GM18526 (cell line): ENCODE results near the gene PNLIPRP1.

ENCODE experiments used
- POLR2A ChIP-seq: IDR thresholded peaks from 3 replicates; pipeline ENCODE4 v1.6.1; 2011; ENCODE audit not compliant: insufficient read length; ENCODE audit errors: extremely low read depth

The PNLIPRP1 gene

DNA sequence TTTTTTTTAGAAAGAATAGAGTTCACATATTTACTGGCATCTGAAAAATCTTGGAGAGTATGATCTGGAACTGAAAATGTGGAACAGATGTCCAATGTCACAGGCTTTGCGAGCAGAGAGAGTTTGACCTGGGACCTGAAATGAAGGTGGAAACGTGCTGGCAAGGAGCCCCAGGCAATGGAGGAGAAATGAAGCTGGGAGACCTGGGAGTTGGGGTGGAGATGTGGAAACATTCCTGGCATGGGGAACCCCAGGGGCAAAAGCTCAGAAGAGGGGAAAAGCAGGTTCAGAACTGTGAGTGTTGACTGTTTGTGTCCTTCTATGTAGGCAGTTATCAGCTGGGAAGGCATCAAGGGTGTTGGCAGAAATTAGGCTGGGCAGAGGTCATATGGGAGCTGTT, 22.7 kb downstream of the PNLIPRP1 start:
- TF ChIP-seq POLR2A: no peak

DNA sequence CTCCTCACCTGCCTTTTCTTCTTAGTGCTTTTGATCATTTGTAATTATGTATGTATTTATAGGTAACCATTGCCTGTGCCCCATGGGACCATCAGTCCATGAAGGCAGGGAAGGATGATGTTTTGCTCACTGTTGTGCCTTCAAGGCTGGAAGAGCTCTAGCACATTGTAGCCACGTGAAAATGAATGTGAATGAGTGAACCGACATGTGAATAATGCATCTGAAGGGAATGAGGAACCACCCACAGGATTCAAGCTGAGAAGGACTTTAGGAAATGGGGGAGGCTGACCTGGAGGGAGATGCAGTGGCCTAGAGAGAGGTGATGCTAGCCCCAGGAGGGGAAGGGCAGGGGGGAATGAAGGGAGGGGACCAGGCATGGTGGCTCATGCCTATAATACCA, 24.0 kb downstream of the PNLIPRP1 start:
- TF ChIP-seq POLR2A: no peak

DNA sequence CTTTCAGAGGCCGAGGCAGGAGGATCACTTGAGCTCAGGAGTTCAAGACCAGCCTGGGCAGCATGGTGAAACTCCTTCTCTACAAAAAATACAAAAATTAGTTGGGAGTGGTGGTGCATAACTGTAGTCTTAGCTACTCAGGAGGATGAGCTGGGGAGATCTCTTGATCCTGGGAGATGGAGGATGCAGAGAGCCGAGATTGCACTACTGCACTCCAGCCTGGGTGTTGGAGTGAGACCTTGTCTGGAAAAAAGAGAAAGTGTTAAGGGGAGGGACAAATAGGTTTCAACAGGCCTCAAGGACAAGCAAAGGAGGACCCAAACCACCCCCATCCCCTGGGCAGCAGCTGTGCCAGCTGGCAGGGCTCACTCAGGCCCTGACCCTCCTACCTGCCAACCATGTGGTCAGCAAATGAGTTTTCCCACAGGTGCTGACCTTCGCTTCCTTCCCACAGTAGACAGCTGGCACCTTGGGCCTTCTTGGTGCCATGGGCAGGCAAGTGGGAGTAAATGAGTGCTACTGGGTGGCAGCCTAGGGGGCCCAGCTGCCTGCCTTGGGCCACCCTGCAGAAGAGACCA, 24.5 kb downstream of the PNLIPRP1 start:
- TF ChIP-seq POLR2A: no peak

DNA sequence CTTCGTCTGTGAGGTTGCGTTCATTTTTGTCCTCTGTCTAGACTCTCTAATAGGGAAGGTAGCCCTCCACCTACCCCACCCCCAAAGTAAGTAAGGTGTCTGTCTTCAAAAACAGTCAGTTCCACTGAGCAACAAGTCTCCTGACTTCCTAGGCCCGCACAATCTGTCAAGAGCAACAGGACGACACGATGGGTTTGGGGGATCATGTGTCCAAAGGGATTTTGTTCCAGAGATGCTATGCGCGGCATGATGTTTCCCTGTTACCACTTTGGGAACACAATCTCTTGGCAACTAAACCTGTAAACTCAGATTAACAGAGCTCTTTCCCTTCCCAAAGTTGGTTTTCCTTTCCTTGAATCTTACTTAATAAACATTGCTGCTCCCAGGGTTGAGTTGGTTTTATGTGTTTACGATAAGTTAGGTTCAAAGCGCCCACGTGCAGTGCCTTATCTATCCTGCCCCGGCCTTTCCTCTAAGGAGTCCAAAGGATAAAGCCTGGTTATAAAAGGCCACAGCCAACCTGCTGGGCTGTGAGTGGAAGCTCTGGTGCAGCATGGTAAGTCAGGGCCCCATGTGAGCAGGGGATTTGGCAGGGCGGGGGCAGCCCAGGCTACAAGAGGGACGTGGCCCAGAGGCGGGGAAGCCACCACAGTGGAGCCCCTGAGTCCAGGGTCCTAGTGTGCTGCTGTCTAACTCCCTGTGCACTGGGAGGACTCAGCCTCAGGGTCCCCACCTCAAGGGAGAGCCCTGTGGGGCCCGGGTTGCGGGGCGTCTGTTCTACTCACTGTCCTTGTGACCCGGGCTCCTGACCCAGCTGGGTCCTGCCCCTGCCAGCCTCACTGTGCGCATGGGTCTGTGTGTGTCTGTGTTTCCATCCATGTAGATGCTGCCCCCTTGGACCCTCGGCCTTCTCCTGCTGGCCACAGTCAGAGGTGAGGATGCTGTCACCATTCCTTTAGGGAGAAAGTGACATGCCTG, 30.0 kb downstream of the PNLIPRP1 start, which contains the start of gene PNLIPRP2:
Gene PNLIPRP2, plus strand, starts transcription at position 531 of the 978 bp plus-strand sequence.
- TF ChIP-seq POLR2A: no peak

DNA sequence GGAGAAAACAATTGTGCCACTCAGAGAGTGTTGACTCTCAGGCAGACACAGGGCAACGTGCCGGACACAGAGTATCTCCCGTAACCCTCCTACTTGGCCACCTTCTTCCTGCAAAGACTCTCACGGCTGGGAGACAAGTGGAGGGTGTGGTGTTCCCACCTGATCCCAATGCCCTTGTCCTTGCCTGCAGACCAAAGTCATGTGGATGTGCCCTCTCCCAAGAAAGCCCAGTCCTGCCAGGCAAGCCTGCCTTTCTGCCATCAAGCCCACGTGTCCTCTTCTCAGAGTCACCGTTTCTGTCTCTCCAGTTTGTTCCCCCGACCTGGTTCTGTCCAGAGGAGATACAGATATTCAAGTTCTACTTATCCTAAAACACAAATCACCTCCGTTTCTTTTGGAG, 30.7 kb downstream of the PNLIPRP1 start:
- no peak for TF ChIP-seq POLR2A

DNA sequence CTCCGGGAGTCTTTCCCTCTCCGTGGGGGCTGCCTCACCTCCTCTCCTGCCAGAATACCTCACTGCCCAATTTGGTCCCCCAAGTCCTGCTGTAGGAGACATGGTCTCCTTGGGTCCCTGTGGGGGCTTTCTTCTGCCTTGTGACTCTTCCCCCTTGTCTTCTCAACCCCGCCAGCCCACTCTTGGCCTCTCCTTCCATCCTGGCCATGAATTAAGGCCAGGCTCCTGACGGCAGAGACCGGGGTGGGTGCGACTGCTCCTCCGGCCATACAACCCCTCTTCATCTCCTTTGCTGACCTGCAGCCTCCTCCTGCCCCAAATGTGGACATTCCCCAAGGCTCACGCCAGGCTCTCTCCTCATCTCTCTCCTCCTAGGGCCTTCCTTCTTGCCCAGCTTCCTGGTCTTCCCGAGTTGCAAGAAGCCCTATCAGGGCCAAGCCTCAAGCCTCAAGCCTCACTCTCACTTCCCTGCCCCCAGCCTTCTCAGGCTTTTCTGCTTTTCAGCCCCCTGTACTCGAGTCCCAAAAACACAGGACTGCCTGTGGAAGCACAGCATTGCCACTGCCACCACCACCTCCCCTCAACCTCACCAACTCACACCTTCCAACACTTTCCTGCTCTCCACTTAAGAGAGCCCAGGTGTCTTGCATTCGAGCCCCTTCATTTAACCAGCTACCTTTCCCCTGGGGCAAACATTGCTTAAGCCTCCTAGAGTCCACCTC, 31.3 kb downstream of the PNLIPRP1 start:
- TF ChIP-seq POLR2A: no peak

DNA sequence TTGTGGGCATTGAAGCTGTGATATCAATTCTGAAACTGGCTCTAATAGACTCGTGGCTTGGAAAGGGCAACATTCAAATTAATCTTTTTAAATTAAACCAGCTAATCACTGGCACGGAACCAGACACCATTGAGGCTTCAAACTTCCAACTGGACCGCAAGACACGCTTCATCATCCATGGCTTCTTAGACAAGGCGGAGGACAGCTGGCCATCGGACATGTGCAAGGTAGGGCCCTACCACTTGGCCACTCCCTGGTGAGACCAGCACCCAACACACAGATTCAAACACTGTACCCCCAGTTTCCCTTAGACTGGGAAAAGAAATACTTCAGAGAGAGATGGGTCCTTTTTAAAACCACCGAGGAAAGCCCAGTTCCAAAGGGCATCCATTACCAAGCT, 35.1 kb downstream of the PNLIPRP1 start:
- no peak for TF ChIP-seq POLR2A

DNA sequence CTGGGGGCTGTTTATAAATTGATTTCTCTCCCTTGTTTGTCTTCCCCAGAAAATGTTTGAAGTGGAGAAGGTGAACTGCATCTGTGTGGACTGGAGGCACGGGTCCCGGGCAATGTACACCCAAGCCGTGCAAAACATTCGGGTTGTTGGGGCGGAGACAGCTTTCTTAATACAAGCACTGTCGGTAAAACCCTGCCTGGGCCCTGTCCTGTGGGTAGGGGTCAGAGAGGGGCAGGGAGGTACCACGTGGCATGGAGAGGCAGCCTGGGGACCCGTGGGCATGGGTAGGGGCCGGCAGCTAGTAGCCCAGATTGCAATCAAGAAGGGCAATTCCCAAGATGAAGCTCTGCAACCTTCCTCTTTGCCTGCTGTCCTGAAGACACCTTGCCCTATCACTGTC, 36.1 kb downstream of the PNLIPRP1 start:
- TF ChIP-seq POLR2A: no peak

DNA sequence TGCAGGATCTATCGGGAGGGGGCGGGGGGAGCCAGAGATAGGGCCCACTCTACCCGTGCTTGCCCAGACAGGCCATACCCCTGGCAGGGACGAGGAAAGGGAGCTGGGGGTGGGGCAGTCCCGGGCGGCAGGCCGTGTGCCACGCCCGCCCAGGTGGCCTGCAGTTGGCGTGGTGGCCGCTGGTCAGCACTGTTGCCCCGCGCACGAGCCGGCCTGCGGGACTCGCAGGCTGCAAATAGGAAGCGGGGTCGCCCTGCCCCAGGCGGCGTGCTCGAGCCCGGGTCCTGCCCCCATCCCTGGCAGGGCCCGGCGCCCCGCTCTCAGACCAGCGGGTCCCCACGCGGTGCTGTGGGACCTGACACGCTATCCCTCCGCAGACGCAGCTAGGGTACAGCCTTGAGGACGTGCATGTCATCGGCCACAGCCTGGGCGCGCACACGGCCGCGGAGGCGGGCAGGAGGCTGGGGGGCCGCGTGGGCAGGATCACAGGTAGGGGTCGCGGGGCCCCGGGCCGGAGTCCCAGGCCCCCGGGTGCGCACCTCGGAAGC, 36.7 kb downstream of the PNLIPRP1 start:
- TF ChIP-seq POLR2A: no peak

DNA sequence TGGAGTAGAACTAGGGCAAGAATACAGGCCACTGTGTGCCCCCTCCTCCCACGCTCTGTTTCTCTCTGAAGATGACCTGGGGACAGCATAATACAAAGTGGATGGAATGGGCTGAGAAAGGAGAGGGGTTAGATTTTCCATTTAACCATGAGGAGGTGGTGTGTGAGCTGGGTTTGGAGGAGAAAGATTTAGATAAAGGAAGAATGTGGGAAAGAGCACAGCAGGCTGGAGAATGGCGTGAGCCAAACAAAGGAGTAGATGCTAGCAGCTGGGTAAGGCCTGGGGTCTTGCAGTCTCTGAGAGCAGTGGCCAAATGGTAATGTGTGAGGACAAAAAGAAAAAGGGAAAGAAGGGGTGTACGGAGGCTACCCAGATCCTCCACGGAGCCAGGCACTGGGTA, 38.6 kb downstream of the PNLIPRP1 start:
- no peak for TF ChIP-seq POLR2A

DNA sequence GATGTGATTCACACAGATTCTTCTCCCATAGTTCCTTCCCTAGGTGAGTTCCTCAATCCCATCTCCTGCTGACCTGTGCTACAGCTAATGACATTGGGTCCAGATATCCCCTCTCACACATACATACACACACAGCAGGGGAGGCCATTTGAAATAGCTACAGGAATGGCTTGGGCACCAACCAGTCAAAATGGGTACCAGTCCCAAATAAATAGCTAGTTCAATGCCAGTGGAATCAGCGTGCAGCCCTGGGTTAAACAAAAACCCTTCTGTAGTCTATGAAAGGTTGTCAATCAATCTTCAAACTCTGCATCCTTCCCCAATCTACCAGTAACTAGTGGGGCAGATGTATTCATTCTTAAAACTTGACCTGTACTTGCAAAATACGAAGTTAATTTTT, 39.3 kb downstream of the PNLIPRP1 start:
- no peak for TF ChIP-seq POLR2A

DNA sequence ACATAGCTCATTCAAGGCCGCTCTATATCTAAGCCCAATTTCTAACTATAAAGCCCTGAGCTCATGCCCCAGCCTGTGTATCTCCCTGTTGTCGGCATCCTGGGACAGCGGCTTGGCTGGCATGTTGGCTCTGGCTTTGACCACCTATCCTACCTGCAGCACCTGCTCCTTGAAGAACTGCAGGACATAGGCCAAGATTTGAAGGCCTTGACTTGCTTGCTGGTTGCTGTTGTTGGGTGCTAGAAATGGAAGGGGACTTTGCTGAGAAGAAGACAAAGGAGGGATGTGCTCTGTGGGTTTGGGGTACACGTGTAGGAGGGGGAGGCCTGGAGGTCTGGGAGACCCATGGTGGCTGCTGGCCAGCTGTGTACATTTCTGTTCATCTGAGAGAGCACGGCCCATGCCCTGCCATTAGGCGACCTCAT, 41.1 kb downstream of the PNLIPRP1 start:
- TF ChIP-seq POLR2A: no peak

DNA sequence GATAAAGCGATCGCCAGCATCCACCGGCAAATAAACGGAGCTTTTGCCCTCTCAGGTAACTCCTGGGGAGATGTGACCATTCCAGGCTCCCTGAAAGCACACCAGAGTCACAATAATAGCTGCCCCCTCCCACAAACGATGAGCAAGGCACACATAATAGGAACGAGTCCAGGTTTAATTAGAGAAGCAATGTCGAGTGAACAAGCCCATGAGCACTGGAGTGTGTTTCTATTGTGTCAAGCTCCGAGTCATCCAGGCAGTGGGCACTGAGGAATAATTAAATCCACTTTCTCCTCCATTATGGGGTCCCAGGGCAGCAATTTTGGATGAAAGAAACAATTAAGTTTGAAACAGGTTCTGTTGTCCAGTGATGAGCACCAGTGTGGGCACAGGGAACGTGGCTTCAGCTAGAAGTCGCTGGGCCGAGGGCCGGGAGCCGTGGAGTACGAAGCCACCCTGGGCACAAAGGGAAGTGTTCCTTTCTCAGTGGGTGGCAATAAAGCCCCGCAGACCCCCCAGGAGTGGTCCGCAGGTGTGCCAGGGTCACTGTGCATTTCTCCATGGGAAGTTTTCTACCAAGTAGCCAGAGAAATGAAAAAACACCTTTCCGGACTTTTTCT, 41.9 kb downstream of the PNLIPRP1 start:
- no peak for TF ChIP-seq POLR2A

DNA sequence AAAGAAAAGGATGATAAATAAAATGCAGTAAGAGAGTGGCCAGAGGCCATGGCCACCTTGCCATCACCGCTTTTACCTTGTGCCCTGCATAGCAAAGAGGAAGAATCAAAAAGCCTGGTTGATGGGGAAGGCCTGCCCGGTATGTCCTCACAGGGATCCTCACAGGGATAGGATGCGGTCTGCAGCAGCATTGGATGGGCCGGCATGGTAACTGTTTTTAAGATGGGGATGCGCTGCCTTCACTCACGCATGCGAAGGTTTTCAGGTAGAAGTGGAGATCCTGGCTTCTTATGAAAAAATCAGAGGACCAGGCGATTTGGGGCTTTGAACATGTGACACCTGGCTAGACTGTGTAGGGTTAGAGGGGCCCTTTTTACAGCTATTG, 42.4 kb downstream of the PNLIPRP1 start:
- TF ChIP-seq POLR2A: no peak
